Measurements from ENCODE around the gene GALNT12. TPM values are rescaled to one million over a fixed set of nuclear protein-coding genes. Genes with fewer than 3 reads are reported as not detected.
A peak's percentile ranks its signal among the peaks of the same experiment; 100 is the strongest.

Gene GALNT12
- total and polyA plus RNA-seq, 8 donors: 4.2 to 12.2 (median 9.6) TPM

GRCh38 chr9:98809311-98810101, 2.0 kb downstream of the GALNT12 start:
- no peak for FAIRE-seq

GRCh38 chr9:98810102-98810842, 2.8 kb downstream of the GALNT12 start:
- H3K36me3 ChIP-seq: no peaks in the 10 kb centered on the region
- H3K27me3 ChIP-seq: no peaks in the 10 kb centered on the region
- DNase-seq (no peak), FAIRE-seq (no peak), ATAC-seq (no peak)
- WGBS, 2 donors: 56 to 63% methylated on average over 3 of the region's 3 CpGs
- no peak for TF ChIP-seq CTCF (IDR thresholded peaks at IDR 0.05)
- H3K27ac ChIP-seq: no peak overlapping the region
- H3K4me3 ChIP-seq: no peak overlapping the region
- intact Hi-C loops (cut with DNase I): no loop called here
- peaks cover 14 to 26% (median 16%) of the 10 kb centered on the region in 3 donors for H3K4me1 ChIP-seq
- H3K9me3 ChIP-seq: no peaks in the 10 kb centered on the region

More at GRCh38 chr9:98809311-98810101, 2.0 kb downstream of the GALNT12 start:
- H3K27ac ChIP-seq: peak overlapping the region in 1 of 4 donors; percentile 28
- TF ChIP-seq CTCF (IDR thresholded peaks at IDR 0.05): no peak
- DNase-seq (peak in 3 of 6 donors; percentile 61 to 80 (median 68)), ATAC-seq (peak; percentile 19 to 77 (median 60))
- peaks cover 14 to 26% (median 16%) of the 10 kb centered on the region in 3 donors for H3K4me1 ChIP-seq
- 61 to 62% methylated on average over 9 of the region's 9 CpGs for WGBS, 2 donors
- no peak overlapping the region for H3K4me3 ChIP-seq
- H3K36me3 ChIP-seq: no peaks in the 10 kb centered on the region
- no peaks in the 10 kb centered on the region for H3K27me3 ChIP-seq
- no peaks in the 10 kb centered on the region for H3K9me3 ChIP-seq
- intact Hi-C loops (cut with DNase I): no loop called here

- intact Hi-C loops (cut with DNase I): no loop called here
- no peaks in the 10 kb centered on the region for H3K9me3 ChIP-seq
- H3K4me3 ChIP-seq: no peak overlapping the region
- TF ChIP-seq CTCF (IDR thresholded peaks at IDR 0.05): no peak
- WGBS, 2 donors: 78 to 85% methylated on average over 2 of the region's 2 CpGs
- H3K4me1 ChIP-seq: peaks cover 14 to 26% (median 16%) of the 10 kb centered on the region in 3 donors
- DNase-seq (no peak), FAIRE-seq (no peak), ATAC-seq (peak in 1 of 4 donors; percentile 15)
- no peaks in the 10 kb centered on the region for H3K36me3 ChIP-seq
- H3K27me3 ChIP-seq: no peaks in the 10 kb centered on the region
- H3K27ac ChIP-seq: no peak overlapping the region
These were observed 3.7 kb downstream of the GALNT12 start for GRCh38 chr9:98811051-98811650.

GRCh38 chr9:98815391-98815951, 8.0 kb downstream of the GALNT12 start:
- TF ChIP-seq CTCF (IDR thresholded peaks at IDR 0.05): no peak

More at GRCh38 chr9:98815391-98815951, 8.0 kb downstream of the GALNT12 start:
- intact Hi-C loops (cut with DNase I): no loop called here
- Histone ChIP-seq H3K4me1 (no peaks in the 10 kb centered on the region), H3K9me3 (no peaks in the 10 kb centered on the region), H3K27me3 (no peaks in the 10 kb centered on the region), H3K27ac (no peak overlapping the region), H3K4me3 (no peak overlapping the region), H3K36me3 (no peaks in the 10 kb centered on the region)
- FAIRE-seq: no peak
- no peak for DNase-seq
- ATAC-seq: no peak
- WGBS, 2 donors: 86 to 88% methylated on average over 6 of the region's 6 CpGs

All from pancreas (tissue), 10 donors.